Measurements from ENCODE around the gene USP48.
"Not testable (repeated sequence)": the region's sequence is repeated elsewhere in the genome, so short reads cannot be mapped to it uniquely, and the experiment has no call there.

USP48 gene

DNA sequence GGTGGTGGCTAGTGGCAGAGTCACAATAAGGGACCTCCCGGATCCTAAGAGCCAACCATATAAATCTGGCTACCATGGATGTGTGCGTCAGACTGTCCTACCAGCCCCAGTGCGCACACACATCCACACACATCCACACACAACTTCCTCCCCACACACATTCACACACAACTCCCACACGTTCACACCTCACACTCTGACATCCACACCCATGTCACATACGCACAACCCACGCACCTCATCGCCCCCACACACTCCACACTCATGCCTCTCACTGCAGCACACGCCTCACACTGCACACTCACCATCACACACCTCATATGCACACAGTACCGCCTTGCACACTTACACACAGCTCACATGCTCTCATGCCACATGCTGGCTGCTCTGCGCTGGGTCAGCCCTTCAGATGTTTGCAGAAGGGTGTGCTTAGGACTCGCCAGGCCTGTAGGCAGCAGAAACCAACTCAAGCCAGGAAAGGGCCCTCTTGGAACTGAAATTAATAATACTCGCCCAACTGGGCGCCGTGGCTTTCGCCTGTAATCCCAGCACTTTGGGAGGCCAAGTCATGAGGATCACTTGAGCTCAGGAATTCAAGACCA is 32.1 kb upstream of the USP48 start:
- DNase-seq (ENCODE audit: low read depth in 3 of 3, low spot score in 1 of 3) = no peak

DNA sequence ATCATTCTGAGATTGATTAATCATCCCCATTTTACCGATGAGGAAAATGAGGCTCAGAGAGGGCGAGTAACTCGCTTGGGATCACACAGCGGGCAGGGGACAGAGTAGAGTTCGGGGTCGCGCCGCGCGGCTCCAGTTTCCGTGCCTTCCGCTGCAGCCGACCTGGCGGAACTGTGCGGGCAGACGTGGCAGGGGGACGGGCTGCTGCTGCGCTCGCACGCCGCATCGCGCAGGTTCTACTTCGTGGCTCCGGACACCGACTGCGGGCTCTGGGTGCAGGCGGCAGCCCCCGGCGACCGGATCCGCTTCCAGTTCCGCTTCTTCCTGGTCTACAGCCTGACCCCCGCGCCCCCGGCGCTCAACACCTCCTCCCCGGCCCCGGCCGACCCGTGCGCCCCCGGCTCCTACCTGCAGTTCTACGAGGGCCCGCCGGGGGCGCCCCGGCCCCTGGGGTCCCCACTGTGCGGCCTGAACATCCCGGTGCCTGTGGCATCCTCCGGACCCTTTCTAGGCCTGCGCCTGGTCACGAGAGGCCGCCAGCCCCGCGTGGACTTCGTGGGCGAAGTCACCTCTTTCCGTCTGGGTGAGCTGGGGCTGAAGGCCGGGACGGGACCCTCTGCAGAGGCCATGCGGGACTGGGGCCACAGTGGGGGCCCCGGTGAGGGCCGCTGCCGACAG is 31.4 kb upstream of the USP48 start:
- DNase-seq (ENCODE audit: low read depth in 3 of 3, low spot score in 1 of 3) = peak in 1 of 3 donors; percentile 10

- DNase-seq (ENCODE audit: low read depth in 3 of 3, low spot score in 1 of 3) = no peak
Measured at GRCh38 chr1:21813542-21813941, 30.6 kb upstream of the USP48 start.

- DNase-seq (ENCODE audit: low read depth in 3 of 3, low spot score in 1 of 3) = no peak
Measured at GRCh38 chr1:21811875-21812305, 28.9 kb upstream of the USP48 start, which contains the start of gene LDLRAD2. LDLRAD2 (plus strand) TSS chr1:21812265; CDS start chr1:21812452, 187 bp downstream.

DNA sequence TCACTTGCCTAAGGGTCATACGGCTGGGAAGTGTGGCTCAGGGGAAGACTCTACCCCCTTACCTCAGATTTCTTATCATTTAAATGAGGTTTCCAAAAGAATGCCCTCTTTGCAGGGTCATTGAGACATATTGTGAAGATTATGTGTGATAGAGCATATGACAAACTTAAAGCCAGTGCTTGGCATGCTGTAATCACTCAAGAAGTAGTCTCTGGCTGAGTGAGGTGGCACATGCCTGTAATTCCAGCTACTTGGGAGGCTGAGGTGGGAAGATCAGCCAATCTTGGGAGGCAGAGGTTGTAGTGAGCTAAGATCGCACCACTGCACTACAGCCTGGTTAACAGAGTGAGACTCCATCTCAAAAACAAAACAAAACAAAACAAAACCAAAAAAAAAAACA is 21.6 kb upstream of the USP48 start:
- DNase-seq (ENCODE audit: low read depth in 3 of 3, low spot score in 1 of 3) = no peak

DNA sequence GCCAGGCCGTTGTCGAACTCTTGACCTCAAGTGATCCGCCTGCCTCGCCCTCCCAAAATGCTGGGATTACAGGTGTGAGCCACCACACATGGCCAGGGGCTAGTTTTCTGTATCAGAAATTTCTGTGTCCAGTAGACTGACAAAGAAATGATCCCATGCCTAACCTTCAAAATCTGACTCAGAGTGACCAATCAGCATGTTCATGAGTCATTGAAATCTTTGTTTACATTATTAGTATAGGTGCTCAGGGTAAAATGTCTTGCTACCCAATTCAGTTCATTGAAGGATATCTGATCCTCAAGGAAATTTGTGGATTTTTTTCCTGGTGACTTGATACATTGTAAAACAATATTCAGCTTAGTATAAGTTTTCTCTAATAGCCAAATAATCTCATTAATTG is 18.2 kb upstream of the USP48 start:
- DNase-seq (ENCODE audit: low read depth in 3 of 3, low spot score in 1 of 3) = no peak

DNA sequence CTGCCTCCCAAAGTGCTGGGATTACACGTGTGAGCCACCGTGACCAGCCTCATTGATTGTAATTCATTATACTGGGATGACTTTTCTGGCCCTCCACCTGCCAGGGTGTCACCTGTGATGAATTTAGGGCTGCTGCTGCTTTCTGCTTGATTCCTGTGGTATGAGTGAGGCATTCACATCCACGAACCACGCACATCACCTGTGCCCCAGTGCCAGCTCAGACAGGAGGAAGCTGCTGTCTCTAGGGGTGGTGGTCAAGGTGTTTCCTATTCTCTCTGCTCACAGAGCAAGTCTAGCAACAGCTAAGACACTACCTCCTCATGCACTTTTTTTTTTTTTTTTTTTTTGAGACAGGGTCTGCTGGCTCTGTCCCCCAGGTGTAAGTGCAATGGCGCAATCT is 16.8 kb upstream of the USP48 start:
- DNase-seq (ENCODE audit: low read depth in 3 of 3, low spot score in 1 of 3) = no peak

DNA sequence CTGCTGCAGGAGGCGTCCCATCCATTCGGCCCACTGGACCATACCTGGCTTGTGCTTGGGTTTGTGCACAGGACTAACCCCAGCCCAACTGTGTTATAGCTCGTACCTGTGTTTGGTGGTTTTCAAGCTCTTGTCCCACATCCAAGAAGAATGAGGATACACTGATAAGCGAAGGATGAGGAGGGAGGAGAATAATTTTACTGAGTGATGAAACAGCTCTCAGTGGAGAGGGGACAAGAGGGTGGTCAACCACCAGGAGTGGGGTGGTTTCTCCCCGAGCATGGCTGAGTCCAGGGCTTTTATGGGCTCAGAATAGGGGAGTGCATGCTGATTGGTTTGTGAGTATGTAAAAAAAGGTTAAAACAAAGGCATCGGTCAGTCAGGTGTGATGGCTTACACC is 12.1 kb upstream of the USP48 start:
- DNase-seq (ENCODE audit: low read depth in 3 of 3, low spot score in 1 of 3) = no peak

- DNase-seq (ENCODE audit: low read depth in 3 of 3, low spot score in 1 of 3) = no peak
Measured at GRCh38 chr1:21794656-21795055, 11.7 kb upstream of the USP48 start.

GRCh38 chr1:21793104-21793503 is 10.2 kb upstream of the USP48 start:
- no peak for DNase-seq (ENCODE audit: low read depth in 3 of 3, low spot score in 1 of 3)

GRCh38 chr1:21786640-21787039 is 3.7 kb upstream of the USP48 start:
- DNase-seq (ENCODE audit: low read depth in 3 of 3, low spot score in 1 of 3) = no peak

- not testable (repeated sequence) for DNase-seq (ENCODE audit: low read depth in 3 of 3, low spot score in 1 of 3)
Measured at GRCh38 chr1:21785764-21786163, 2.8 kb upstream of the USP48 start.

GRCh38 chr1:21783679-21784603 is 992 bp upstream of the USP48 start:
- DNase-seq (ENCODE audit: low read depth in 3 of 3, low spot score in 1 of 3) = no peak

DNA sequence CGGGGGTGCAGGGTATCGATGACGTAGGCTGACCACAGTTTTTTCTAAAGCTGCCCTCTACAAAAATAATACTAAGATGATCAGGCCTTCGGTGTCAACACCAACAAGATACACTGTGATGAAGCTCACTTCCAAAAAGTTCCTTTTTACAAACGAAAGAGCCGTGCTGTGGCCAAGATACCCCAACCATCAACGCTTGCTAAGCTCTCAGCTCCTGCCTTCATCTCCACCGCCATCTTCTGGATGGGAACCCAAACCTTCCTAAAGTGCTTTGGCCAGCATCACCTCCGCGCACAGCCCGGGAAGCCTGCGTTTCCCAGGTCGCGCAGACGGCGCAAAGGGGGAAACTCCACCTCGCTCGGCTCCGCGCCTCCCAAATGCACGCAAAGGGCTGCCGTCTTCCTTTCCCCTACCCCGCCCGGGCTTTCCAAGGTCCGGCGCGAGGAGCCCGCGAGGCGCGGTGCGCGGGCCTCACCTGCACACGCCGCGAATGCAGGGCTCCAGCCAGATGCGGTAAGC is 541 bp downstream of the USP48 start:
- peak in 2 of 3 donors; percentile 9 to 20 for DNase-seq (ENCODE audit: low read depth in 3 of 3, low spot score in 1 of 3)

GRCh38 chr1:21781815-21782348 is 1.1 kb downstream of the USP48 start:
- no peak for DNase-seq (ENCODE audit: low read depth in 3 of 3, low spot score in 1 of 3)

DNA sequence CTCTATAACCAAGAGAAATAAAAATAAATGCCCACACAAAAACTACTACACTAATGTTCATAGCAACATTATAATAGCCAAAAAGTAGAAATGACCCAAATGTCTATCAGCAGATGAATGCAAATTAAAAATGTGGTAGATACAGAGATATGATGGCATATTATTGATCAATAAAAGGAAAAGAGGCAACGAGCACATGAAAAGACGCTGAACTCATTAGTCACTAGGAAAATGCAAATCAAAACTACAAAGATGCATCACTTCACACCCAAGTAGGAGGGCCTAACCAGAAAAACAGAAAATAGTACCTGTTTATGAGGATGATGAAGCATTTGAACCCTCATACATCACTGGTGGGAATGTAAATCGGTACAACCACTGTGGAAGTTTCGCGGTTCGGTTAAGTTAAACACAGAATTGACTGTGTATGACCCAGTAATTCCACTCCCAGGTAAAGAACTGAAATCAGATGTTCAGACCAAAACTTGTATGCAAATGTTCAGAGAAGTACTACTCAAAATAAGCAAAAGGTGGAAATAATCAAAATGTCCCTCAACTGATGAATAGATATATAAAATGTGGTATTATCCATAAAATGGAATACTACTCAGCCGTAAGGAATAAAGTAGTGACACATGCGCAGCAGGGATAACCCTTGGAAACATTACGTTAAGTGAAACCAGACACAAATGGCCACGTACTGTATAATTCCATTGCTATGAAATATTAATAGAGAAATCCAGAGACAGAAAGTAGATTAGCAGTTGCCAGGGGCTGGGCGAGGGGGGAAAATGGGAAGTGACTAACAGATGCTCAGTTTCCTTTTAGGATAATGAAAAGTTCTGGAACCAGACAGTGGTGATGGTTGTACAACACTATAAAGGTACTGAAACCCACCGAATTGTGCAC is 3.1 kb downstream of the USP48 start:
- no peak for DNase-seq (ENCODE audit: low read depth in 3 of 3, low spot score in 1 of 3)

- no peak for DNase-seq (ENCODE audit: low read depth in 3 of 3, low spot score in 1 of 3)
Measured at GRCh38 chr1:21778405-21778727, 4.6 kb downstream of the USP48 start.

GRCh38 chr1:21776925-21777324 is 6.0 kb downstream of the USP48 start:
- not testable (repeated sequence) for DNase-seq (ENCODE audit: low read depth in 3 of 3, low spot score in 1 of 3)

GRCh38 chr1:21775985-21776562 is 6.9 kb downstream of the USP48 start:
- DNase-seq (ENCODE audit: low read depth in 3 of 3, low spot score in 1 of 3) = no peak

DNA sequence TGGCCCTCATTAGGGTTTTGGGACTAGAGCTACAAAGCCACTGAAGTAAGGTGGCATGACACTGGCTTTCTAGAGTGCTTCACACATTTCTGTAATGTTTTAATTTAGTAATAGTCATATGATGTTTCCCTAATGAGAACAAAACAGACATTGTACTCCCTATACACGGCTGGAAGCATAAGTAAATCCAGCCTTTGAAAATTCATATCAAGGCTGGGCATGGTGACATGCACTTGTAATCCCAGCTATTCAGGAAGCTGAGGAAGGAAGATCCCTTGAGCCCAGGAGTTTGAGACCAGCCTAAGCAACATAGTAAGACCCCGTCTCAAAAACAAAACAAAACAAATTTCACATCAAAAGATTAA is 7.4 kb downstream of the USP48 start:
- DNase-seq (ENCODE audit: low read depth in 3 of 3, low spot score in 1 of 3) = no peak

Measured in stimulated activated CD4-positive, alpha-beta T cell treated with anti-CD3 and anti-CD28 coated beads, TNF-alpha, amount 100 ng/mL, for 1 hour (primary cell).